GM18870 (cell line): ENCODE measurements around the gene SLX4IP.

Experiments used
- ATAC-seq: cut with Tn5 transposase; IDR thresholded peaks from one replicate; pipeline ENCODE4 v1.9.1; 2021; ENCODE audit warnings: moderate library complexity; ENCODE audit not compliant: unreplicated experiment

Gene SLX4IP

GRCh38 chr20:10658051-10658823 is 223.1 kb downstream of the SLX4IP start:
- ATAC-seq, result no peak

- no peak for ATAC-seq
Observed at GRCh38 chr20:10658876-10659632, 223.9 kb downstream of the SLX4IP start.

- ATAC-seq, result no peak
Observed at GRCh38 chr20:10659651-10660601, 224.8 kb downstream of the SLX4IP start.

- ATAC-seq, result no peak
Observed at GRCh38 chr20:10660661-10661060, 225.6 kb downstream of the SLX4IP start.

- ATAC-seq, result no peak
Observed at GRCh38 chr20:10661261-10661660, 226.2 kb downstream of the SLX4IP start.

- ATAC-seq, result no peak
Observed at GRCh38 chr20:10662151-10662550, 227.0 kb downstream of the SLX4IP start.

GRCh38 chr20:10662661-10663458 is 227.8 kb downstream of the SLX4IP start:
- no peak for ATAC-seq

- ATAC-seq, result no peak
Observed at GRCh38 chr20:10663756-10664155, 228.7 kb downstream of the SLX4IP start.

- ATAC-seq, result no peak
Observed at GRCh38 chr20:10665027-10665561, 230.0 kb downstream of the SLX4IP start.

- no peak for ATAC-seq
Observed at GRCh38 chr20:10665791-10666190, 230.7 kb downstream of the SLX4IP start.

- no peak for ATAC-seq
Observed at GRCh38 chr20:10666221-10667076, 231.3 kb downstream of the SLX4IP start.

- no peak for ATAC-seq
Observed at GRCh38 chr20:10667077-10667401, 231.9 kb downstream of the SLX4IP start.

- no peak for ATAC-seq
Observed at GRCh38 chr20:10667560-10668167, 232.6 kb downstream of the SLX4IP start.

- ATAC-seq, result no peak
Observed at GRCh38 chr20:10668677-10669368, 233.7 kb downstream of the SLX4IP start.

GRCh38 chr20:10669843-10670446 is 234.8 kb downstream of the SLX4IP start:
- no peak for ATAC-seq

GRCh38 chr20:10670501-10671220 is 235.6 kb downstream of the SLX4IP start:
- peak; percentile 30 for ATAC-seq

- ATAC-seq, result peak; percentile 34
Observed at GRCh38 chr20:10671221-10671918, 236.3 kb downstream of the SLX4IP start.
